ENCODE measurements around the gene CAPN13. TPM values are rescaled to one million over a fixed set of nuclear protein-coding genes. Genes with fewer than 3 reads are reported as not detected.

CAPN13 gene
- total RNA-seq, 2 experiments from 2014 or later = not detected

- H3K9me3 Mint-ChIP-seq = peaks cover 3% of the 10 kb centered on the region
- H3K4me1 ChIP-seq (ENCODE audit: insufficient read depth, low read length) = no peaks in the 10 kb centered on the region
- CTCF ChIA-PET = no interaction called here
- H3K36me3 Mint-ChIP-seq (ENCODE audit: low read depth) = no peaks in the 10 kb centered on the region
- no peak for DNase-seq
- peaks cover 0 to 3% of the 10 kb centered on the region in 2 experiments for H3K27me3 ChIP-seq (ENCODE audit: control insufficient read depth in 1 of 2, insufficient read depth in 2 of 2, low read length in 2 of 2)
- H3K27ac Mint-ChIP-seq = no peak overlapping the region
- H3K4me3 ChIP-seq (ENCODE audit: low read length) = no peak overlapping the region
- H3K27ac ChIP-seq (ENCODE audit: low read depth in 1 of 2, low read length in 2 of 2) = no peak overlapping the region
- no peaks in the 10 kb centered on the region for H3K4me1 Mint-ChIP-seq (ENCODE audit: low read depth)
- H3K27me3 Mint-ChIP-seq = no peaks in the 10 kb centered on the region
- no peak for TF ChIP-seq CTCF (IDR thresholded peaks at IDR 0.05)
- peaks cover 0 to 5% of the 10 kb centered on the region in 2 experiments for H3K9me3 ChIP-seq (ENCODE audit: control insufficient read depth in 1 of 2, insufficient read depth in 1 of 2, low read length in 2 of 2)
- intact Hi-C loops (cut with DNase I, micrococcal nuclease) = no loop called here
- no peak for ATAC-seq (ENCODE audit: poor library complexity)
- POLR2A ChIA-PET = no interaction called here
- no peaks in the 10 kb centered on the region for H3K36me3 ChIP-seq (ENCODE audit: insufficient read depth, low read length)
- no peak overlapping the region for H3K4me3 Mint-ChIP-seq
Observed at GRCh38 chr2:30828586-30828985, 21.3 kb upstream of the CAPN13 start.

- no peak overlapping the region for H3K4me3 ChIP-seq (ENCODE audit: low read length)
- ChIA-PET POLR2A (no interaction called here), CTCF (no interaction called here)
- H3K4me3 Mint-ChIP-seq = no peak overlapping the region
- H3K9me3 Mint-ChIP-seq = peaks cover 3% of the 10 kb centered on the region
- no peak for TF ChIP-seq CTCF (IDR thresholded peaks at IDR 0.05)
- no peak for DNase-seq
- no peaks in the 10 kb centered on the region for H3K36me3 Mint-ChIP-seq (ENCODE audit: low read depth)
- no peak overlapping the region for H3K27ac ChIP-seq (ENCODE audit: low read depth in 1 of 2, low read length in 2 of 2)
- no peak for ATAC-seq (ENCODE audit: poor library complexity)
- intact Hi-C loops (cut with DNase I, micrococcal nuclease) = no loop called here
- H3K4me1 ChIP-seq (ENCODE audit: insufficient read depth, low read length) = no peaks in the 10 kb centered on the region
- no peaks in the 10 kb centered on the region for H3K27me3 Mint-ChIP-seq
- H3K27me3 ChIP-seq (ENCODE audit: control insufficient read depth in 1 of 2, insufficient read depth in 2 of 2, low read length in 2 of 2) = no peaks in the 10 kb centered on the region
- H3K4me1 Mint-ChIP-seq (ENCODE audit: low read depth) = no peaks in the 10 kb centered on the region
- peaks cover 0 to 5% of the 10 kb centered on the region in 2 experiments for H3K9me3 ChIP-seq (ENCODE audit: control insufficient read depth in 1 of 2, insufficient read depth in 1 of 2, low read length in 2 of 2)
- H3K36me3 ChIP-seq (ENCODE audit: insufficient read depth, low read length) = no peaks in the 10 kb centered on the region
- H3K27ac Mint-ChIP-seq = no peak overlapping the region
Observed at GRCh38 chr2:30826916-30827315, 19.7 kb upstream of the CAPN13 start.

GRCh38 chr2:30826481-30826880 is 19.2 kb upstream of the CAPN13 start:
- Mint-ChIP-seq H3K4me3 (no peak overlapping the region), H3K9me3 (peaks cover 3% of the 10 kb centered on the region), H3K27ac (no peak overlapping the region), H3K36me3 (ENCODE audit: low read depth) (no peaks in the 10 kb centered on the region), H3K4me1 (ENCODE audit: low read depth) (no peaks in the 10 kb centered on the region), H3K27me3 (no peaks in the 10 kb centered on the region)
- ChIA-PET POLR2A (no interaction called here), CTCF (no interaction called here)
- H3K4me1 ChIP-seq (ENCODE audit: insufficient read depth, low read length) = no peaks in the 10 kb centered on the region
- H3K36me3 ChIP-seq (ENCODE audit: insufficient read depth, low read length) = no peaks in the 10 kb centered on the region
- H3K4me3 ChIP-seq (ENCODE audit: low read length) = no peak overlapping the region
- intact Hi-C loops (cut with DNase I, micrococcal nuclease) = no loop called here
- peaks cover 0 to 5% of the 10 kb centered on the region in 2 experiments for H3K9me3 ChIP-seq (ENCODE audit: control insufficient read depth in 1 of 2, insufficient read depth in 1 of 2, low read length in 2 of 2)
- TF ChIP-seq CTCF (IDR thresholded peaks at IDR 0.05) = no peak
- ATAC-seq (ENCODE audit: poor library complexity) (no peak), DNase-seq (no peak)
- H3K27ac ChIP-seq (ENCODE audit: low read depth in 1 of 2, low read length in 2 of 2) = no peak overlapping the region
- H3K27me3 ChIP-seq (ENCODE audit: control insufficient read depth in 1 of 2, insufficient read depth in 2 of 2, low read length in 2 of 2) = no peaks in the 10 kb centered on the region

Data from CD4-positive, alpha-beta T cell (primary cell).